HG03025 (cell line): ENCODE results near the gene TPPP.
A peak's percentile ranks its signal among the peaks of the same experiment; 100 is the strongest.

Experiments used
- ATAC-seq: cut with Tn5 transposase; IDR thresholded peaks from one replicate; pipeline ENCODE4 v1.9.1; 2021; ENCODE audit warnings: mild to moderate bottlenecking, moderate library complexity; ENCODE audit not compliant: unreplicated experiment, low FRiP score

Gene TPPP

DNA sequence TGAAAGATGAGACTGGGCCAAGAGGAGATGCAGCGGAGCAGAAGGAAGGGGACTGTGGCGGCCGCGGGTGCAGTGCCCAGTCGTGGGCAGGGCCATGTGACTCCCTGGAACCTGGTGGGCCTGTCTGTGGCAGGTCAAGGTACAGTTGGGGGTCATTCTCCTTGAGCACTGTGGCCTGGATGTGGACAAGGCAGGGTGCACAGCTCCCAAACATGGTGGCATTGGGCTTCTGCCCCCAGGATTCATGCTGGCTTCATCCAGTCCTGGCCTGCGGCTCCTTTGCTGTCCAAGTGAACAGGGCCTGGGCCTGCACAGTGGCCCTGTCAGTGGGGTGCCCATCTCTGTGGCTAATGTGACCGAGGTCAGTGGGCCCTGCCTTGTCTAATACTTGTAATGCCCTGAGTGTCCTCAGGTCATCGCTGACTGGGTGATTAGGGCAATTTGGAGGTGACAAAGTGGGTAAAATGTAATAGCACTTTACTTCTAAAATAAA lies 41.1 kb downstream of the TPPP start:
- no peak for ATAC-seq

- no peak for ATAC-seq
These were observed 41.7 kb downstream of the TPPP start for GRCh38 chr5:651296-652022.

DNA sequence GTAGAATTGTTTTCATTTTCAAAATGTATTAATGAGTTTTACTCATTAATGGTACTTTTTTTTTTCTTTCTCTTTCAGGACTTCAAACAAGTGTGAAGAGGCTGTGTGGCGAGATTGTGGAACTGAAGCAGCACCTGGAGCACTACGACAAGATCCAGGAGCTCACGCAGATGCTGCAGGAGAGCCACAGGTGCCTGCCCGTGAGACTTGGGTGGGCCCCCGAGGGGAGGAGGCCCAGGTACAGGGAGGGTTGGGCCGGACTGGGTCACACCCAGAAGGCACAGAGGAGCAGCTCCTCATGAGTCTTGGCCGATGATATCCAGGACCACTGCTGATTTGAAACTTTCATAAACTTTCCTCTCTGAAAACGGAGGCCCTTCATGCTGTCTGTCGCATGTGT lies 45.4 kb downstream of the TPPP start:
- ATAC-seq: no peak

GRCh38 chr5:647311-647710 lies 45.8 kb downstream of the TPPP start:
- ATAC-seq: no peak

GRCh38 chr5:646396-647201 lies 46.6 kb downstream of the TPPP start:
- ATAC-seq: no peak

DNA sequence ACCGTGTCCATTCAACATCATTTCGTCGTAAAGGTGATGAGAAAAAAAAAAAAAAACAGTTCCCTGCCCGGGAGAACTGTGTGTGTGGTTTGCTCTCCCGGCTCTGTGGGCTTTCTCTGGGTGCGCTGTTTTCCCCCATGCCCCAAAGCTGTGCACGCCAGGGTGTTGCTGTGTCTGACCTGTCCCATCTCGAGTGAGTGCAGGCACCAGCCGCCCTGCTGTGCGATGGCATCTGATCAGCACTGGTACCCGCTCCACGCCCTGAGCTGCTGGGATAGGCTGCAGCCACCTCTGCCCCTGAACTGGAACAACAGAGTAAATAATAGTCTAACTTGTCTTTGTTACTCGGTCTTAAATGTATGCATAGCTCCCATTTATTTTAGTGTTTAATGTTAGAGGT lies 47.7 kb downstream of the TPPP start:
- no peak for ATAC-seq

- ATAC-seq: no peak
These were observed 48.2 kb downstream of the TPPP start for GRCh38 chr5:644971-645370.

GRCh38 chr5:644509-644908 lies 48.6 kb downstream of the TPPP start:
- ATAC-seq: no peak

DNA sequence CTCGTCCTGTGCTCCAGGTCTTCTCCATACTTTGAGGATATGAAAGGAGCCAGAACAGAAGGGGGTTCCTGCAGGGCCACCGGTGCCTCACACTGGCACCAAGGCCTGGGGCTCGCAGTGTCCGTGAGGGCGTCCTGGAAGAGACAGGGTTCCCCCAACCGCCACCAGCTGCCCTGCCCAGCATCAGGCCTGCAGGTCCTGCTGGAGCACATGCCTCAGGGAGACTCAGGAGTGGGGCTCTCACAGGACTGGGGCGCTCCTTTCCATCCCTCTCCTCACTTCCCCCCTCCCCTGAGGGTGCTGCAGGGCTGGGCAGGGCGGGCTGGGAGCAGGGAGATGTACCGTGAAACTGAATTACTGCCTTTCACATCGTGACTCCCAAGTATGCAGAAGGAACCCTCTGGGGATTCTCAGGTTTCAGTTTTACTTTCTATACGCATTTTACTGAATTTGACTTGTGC lies 49.3 kb downstream of the TPPP start:
- peak; percentile 69 for ATAC-seq

DNA sequence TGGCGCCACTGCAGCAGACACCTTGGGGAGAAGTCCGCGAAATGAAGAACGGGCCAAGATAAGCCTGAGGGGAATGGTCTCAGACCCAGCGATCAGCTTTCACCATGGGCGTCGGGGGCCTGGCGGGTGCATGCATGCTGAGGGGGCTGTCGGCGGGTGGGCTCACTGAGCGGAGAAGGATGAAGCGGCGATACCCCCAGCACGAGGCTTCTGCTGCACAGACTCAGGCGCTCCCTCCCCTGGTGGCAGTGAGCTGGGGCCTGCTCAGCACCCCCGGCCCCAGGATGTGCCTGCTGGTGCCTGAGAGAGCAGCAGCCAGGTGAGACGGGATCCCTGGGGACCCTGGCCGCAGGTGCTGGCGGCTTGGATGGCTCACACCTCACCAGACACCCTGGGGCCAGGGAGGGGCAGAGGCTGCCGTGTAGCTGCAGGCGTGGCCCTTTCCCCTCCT lies 49.8 kb downstream of the TPPP start:
- ATAC-seq: peak; percentile 18

GRCh38 chr5:642481-642880 lies 50.7 kb downstream of the TPPP start:
- no peak for ATAC-seq

- ATAC-seq: no peak
These were observed 51.8 kb downstream of the TPPP start for GRCh38 chr5:641331-641765.

GRCh38 chr5:640461-641330 lies 52.5 kb downstream of the TPPP start:
- ATAC-seq: no peak

DNA sequence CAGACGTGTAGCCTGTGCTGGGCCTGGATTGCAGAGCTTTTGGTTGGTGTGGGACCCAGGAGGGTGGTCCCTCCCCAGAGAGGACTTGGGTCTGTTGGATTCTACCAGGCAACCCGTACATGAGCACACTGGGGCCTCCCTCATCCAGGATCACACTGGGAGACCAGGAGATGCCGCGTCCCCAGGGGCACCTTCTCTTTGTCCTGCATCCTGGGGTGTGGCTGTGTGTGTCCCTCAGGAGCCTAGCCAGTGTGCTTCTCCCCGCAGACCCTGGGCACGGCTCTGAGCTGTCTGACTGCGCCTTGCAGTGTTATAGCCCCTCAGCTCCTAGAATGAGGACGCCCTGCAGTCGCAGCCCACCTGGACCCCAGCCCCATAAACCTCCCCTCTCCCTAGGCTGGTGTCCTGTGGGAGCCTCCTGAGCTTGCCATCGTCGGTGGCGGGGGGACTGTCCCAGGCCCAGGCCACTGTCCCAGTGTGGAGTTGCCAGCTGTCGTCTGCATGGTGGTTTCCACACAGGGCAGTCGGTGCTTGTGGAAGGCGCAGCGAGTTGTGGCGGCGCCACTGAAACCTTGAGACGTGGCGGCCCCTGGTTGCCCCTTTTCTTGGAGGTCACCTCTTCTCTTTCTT lies 53.5 kb downstream of the TPPP start:
- ATAC-seq: no peak

DNA sequence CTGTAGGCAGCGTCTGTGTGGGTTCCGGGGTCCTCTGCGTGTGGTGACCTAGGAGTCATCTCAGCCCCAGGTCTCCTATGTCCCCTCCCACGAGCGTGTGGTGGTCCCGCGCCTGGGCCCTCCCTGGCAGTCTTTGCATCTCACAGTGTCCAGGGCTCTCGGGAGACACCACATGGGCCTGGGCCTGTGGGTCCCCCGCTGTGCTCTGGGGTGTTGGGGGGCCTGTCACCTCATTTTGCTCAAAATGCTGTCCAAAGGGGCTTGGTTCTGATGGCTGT lies 54.0 kb downstream of the TPPP start:
- no peak for ATAC-seq

DNA sequence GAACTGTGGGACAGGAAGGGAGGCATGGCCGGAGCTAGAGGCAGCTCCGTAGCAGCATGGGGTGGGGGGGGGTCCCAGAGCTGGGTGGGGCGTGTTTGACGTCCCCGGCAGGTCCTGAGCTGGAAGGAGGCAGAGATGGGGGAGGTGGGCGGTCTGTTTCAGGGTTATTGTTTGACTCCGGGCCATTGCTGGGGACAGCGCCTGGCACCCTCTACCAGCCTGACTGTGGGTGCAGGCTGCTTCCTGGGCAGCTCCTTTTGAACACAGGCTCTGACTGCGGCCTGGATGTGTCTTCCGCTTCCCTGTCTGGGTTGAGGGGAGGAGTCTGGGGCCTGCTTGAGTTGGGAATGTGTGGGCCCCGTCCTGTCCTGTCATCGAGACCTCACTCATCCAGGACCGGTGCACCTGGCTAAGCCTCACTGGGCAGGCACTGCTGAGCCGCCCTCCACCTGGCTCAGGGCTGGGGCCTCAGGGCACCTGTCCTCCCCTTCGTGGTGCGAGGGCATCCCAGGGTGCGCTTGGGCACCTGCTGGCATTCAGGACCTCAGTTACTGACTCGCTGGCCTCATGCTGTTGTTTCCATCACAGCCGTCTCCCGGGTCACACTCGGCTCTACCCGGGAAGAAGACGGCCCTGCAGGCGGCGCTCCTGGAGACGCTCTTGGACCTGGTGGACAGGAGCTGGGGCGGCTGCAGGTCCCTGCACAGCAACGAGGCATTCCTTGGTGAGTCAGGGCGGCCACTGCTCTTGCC lies 54.5 kb downstream of the TPPP start:
- ATAC-seq: no peak

DNA sequence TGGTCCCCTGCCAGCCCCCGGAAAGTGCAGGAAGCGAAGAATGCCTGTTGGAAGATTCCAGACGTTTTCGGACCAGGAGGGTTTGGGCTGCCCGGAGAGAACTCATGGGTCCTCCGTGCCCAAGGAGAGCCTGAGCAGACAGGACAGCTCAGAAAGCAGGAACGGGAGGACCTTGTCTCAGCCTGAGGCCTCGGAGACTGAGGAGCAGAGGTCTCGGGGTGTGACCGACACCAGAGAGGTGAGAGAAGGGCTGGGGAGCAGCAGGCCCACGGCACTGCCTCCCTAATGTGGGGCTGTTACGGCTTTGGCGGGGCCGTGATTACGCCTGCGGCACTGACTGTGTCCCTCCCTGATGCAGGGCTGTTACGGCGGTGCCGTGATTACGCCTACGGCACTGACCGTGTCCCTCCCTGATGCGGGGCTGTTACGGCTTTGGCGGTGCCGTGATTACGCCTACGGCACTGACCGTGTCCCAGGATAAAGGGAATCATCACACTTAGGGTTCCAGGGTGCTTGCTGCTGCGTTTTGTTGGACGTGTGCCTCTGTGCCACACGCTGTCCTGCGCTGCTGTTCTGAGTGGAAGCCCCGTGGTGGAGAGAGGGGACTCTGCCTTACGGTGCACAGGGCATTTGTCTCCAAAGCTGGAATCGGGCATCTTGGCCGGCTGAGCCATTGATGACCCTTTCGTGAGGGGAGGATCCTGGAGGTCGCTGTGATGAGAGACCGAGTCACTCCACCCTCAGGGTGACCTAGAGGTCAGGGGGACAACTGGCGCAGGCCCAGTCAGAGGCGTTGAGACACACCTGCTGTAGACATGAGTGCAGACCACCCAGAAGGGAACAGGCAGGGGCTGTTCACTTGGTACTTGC lies 55.3 kb downstream of the TPPP start:
- ATAC-seq: no peak

DNA sequence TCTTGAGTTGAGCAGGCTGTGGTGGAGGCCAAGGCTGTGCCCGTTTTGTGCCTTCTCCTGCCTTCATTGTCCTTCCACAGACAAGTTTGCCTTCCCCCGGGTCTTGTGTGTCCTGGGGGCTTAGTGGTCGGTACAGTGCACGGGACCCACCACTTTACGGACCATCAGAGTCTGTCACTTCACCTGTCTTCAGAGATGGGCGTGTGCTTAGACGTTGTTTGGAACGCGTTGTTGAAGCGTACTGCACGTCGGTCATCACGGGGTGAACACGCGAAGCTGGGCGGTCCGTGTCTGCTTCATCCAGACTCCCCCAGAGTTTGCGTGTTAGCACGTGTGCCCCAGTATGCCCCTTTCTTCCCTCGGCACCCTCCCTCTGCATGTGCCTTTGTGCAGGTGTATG lies 56.2 kb downstream of the TPPP start:
- no peak for ATAC-seq
